Panc1 (cell line): Measurements from ENCODE around the gene PARG. TPM values are rescaled to one million over a fixed set of nuclear protein-coding genes. Genes with fewer than 3 reads are reported as not detected.

Experiments used
- ATAC-seq: fragments of 200-7000 bp; cut with Tn5 transposase; 2 replicates; pipeline ENCODE4 v1.9.1; 2020; ENCODE audit warnings: mild to moderate bottlenecking, moderate library complexity
- BruUV-seq: library from RNA; stranded (reverse); fragments of 400-500 nt; replicated peaks from 2 replicates; lab custom pipeline; 2021; lab: Mats Ljungman, UMichigan
- CTCF ChIA-PET: fragments of 300-600 bp; sonication (Branson Sonifier 250); formaldehyde crosslinking; loops from one replicate; lab custom pipeline; 2022; ENCODE audit warnings: antibody characterized with exemption; lab: Charles Lee
- POLR2A ChIA-PET: fragments of 300-600 bp; sonication (Branson Sonifier 250); formaldehyde crosslinking; loops from one replicate; lab custom pipeline; 2022; ENCODE audit warnings: antibody characterized with exemption; lab: Charles Lee
- DNase-seq: peaks from one replicate; pipeline ENCODE4 v3.0.0-alpha.2; 2010; ENCODE audit warnings: low read depth, low spot score
- H3K27ac ChIP-seq: 2 replicates; pipeline ENCODE4 v1.5.1; 2011; ENCODE audit warnings: mild to moderate bottlenecking, low read length, inconsistent platforms
- H3K27me3 ChIP-seq: fragments of 200-500 bp; sonication (Bioruptor generic); 2 replicates; pipeline ENCODE4 v1.6.0; 2014; ENCODE audit warnings: low read length, inconsistent platforms; ENCODE audit not compliant: control insufficient read depth, insufficient read depth
- H3K36me3 ChIP-seq: fragments of 200-500 bp; sonication (Bioruptor generic); 2 replicates; pipeline ENCODE4 v1.5.1; 2014; ENCODE audit warnings: inconsistent platforms, mild to moderate bottlenecking, low read length, moderate library complexity; ENCODE audit not compliant: control insufficient read depth, insufficient read depth
- H3K4me1 ChIP-seq: 2 replicates; pipeline ENCODE4 v1.5.1; 2011; ENCODE audit warnings: inconsistent platforms, mild to moderate bottlenecking, low read length, moderate library complexity; ENCODE audit not compliant: control insufficient read depth, insufficient read depth
- H3K4me3 ChIP-seq, 2 experiments: 2 replicates each; pipeline ENCODE4 v1.5.1; 2011 to 2012; ENCODE audit warnings: low read depth in 2 of 2, low read length in 2 of 2, mild to moderate bottlenecking in 2 of 2, inconsistent platforms in 1 of 2, moderate library complexity in 1 of 2
- H3K9me3 ChIP-seq: fragments of 200-500 bp; sonication (Bioruptor generic); 2 replicates; pipeline ENCODE4 v1.5.1; 2014; ENCODE audit warnings: low read depth, mild to moderate bottlenecking, inconsistent platforms, low read length, moderate library complexity; ENCODE audit not compliant: control insufficient read depth, insufficient read depth
- POLR2AphosphoS5 ChIP-seq: IDR thresholded peaks from 2 replicates; pipeline ENCODE4 v1.6.1; 2012; ENCODE audit warnings: mild to moderate bottlenecking, low read depth, low read length, moderate library complexity
- SIN3A ChIP-seq: IDR thresholded peaks from 2 replicates; pipeline ENCODE4 v1.6.1; 2012; ENCODE audit warnings: low read depth, mild to moderate bottlenecking, low read length, moderate library complexity, borderline replicate concordance; ENCODE audit not compliant: insufficient read depth
- TCF7L2 ChIP-seq: IDR thresholded peaks from 2 replicates; pipeline ENCODE4 v1.6.1; 2011; ENCODE audit warnings: mild to moderate bottlenecking, low read depth, low read length, inconsistent platforms
- in situ Hi-C: cut with HindIII; loops from 2 replicates; pipeline ENCODE4 v1.10.0; 2016; ENCODE audit warnings: low sequenced_read_pairs, low pct_unique_long_range_greater_than_20kb
- intact Hi-C: fragments of 100-400 bp; cut with micrococcal nuclease; formaldehyde crosslinking; loops from one replicate; pipeline ENCODE4 v1.10.0; 2022; ENCODE audit not compliant: unreplicated experiment
- total RNA-seq: library from RNA; stranded (reverse); gene quantifications from one replicate; pipeline ENCODE4 v1.2.1, GENCODE V29; 2021; ENCODE audit not compliant: unreplicated experiment
- TF ChIP-seq, protein P1 (sequence below), 2 experiments: IDR thresholded peaks; 2 replicates each; pipeline ENCODE4 v1.6.1; 2011 to 2012; ENCODE audit warnings: low read depth in 2 of 2, control low read depth in 1 of 2, low read length in 1 of 2, mild to moderate bottlenecking in 1 of 2, moderate library complexity in 1 of 2; ENCODE audit not compliant: insufficient read depth in 1 of 2
- TF ChIP-seq, protein P2 (sequence below): fragments of 450-650 bp; IDR thresholded peaks from 2 replicates; pipeline ENCODE4 v1.5.1; 2017; ENCODE audit warnings: mild to moderate bottlenecking

Gene PARG
- total RNA-seq, 1 experiment from 2014 or later, result 39.9 TPM

DNA sequence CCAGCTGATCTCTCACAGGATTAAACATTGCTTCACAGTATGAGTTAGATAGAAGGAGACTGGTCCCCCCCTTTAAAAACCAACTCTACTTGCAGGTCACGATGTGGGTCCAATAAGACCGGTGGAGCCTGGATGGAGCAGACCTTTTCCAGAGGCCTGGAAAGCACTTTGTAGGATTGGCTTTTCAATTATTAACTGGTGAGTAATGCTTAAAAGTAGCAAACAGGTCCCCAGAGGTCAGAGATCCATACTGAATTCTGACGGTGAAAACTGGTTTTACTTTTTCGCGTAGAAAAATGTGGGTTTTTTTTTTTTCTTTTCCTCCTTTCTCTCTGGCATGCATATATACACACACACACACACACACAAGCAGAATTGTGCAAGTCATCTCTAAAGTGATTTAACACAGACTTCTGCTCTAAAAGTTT is 104.8 kb downstream of the PARG start:
- intact Hi-C loops, result no loop called here
- H3K4me3 ChIP-seq, result no peak overlapping the region
- H3K27me3 ChIP-seq, result no peaks in the 10 kb centered on the region
- in situ Hi-C loops, result no loop called here
- ChIA-PET POLR2A (no interaction called here), CTCF (no interaction called here)
- no TSS peak for BruUV-seq
- ATAC-seq (no peak), DNase-seq (no peak)
- H3K4me1 ChIP-seq, result no peaks in the 10 kb centered on the region
- H3K9me3 ChIP-seq, result no peaks in the 10 kb centered on the region
- TF ChIP-seq TCF7L2 (no peak), SIN3A (no peak), POLR2AphosphoS5 (no peak)
- TF ChIP-seq, protein P1, sequence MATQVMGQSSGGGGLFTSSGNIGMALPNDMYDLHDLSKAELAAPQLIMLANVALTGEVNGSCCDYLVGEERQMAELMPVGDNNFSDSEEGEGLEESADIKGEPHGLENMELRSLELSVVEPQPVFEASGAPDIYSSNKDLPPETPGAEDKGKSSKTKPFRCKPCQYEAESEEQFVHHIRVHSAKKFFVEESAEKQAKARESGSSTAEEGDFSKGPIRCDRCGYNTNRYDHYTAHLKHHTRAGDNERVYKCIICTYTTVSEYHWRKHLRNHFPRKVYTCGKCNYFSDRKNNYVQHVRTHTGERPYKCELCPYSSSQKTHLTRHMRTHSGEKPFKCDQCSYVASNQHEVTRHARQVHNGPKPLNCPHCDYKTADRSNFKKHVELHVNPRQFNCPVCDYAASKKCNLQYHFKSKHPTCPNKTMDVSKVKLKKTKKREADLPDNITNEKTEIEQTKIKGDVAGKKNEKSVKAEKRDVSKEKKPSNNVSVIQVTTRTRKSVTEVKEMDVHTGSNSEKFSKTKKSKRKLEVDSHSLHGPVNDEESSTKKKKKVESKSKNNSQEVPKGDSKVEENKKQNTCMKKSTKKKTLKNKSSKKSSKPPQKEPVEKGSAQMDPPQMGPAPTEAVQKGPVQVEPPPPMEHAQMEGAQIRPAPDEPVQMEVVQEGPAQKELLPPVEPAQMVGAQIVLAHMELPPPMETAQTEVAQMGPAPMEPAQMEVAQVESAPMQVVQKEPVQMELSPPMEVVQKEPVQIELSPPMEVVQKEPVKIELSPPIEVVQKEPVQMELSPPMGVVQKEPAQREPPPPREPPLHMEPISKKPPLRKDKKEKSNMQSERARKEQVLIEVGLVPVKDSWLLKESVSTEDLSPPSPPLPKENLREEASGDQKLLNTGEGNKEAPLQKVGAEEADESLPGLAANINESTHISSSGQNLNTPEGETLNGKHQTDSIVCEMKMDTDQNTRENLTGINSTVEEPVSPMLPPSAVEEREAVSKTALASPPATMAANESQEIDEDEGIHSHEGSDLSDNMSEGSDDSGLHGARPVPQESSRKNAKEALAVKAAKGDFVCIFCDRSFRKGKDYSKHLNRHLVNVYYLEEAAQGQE (IDR thresholded peaks at IDR 0.05; ENCODE audit: insufficient read depth in 1 of 2, low read depth in 2 of 2, low read length in 1 of 2), result no peak
- TF ChIP-seq, protein P2, sequence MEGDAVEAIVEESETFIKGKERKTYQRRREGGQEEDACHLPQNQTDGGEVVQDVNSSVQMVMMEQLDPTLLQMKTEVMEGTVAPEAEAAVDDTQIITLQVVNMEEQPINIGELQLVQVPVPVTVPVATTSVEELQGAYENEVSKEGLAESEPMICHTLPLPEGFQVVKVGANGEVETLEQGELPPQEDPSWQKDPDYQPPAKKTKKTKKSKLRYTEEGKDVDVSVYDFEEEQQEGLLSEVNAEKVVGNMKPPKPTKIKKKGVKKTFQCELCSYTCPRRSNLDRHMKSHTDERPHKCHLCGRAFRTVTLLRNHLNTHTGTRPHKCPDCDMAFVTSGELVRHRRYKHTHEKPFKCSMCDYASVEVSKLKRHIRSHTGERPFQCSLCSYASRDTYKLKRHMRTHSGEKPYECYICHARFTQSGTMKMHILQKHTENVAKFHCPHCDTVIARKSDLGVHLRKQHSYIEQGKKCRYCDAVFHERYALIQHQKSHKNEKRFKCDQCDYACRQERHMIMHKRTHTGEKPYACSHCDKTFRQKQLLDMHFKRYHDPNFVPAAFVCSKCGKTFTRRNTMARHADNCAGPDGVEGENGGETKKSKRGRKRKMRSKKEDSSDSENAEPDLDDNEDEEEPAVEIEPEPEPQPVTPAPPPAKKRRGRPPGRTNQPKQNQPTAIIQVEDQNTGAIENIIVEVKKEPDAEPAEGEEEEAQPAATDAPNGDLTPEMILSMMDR, result no peak
- 0 out of 2 replicates have a peak, but pooled peaks cover 6% of the 10 kb centered on the region for H3K36me3 ChIP-seq
- H3K27ac ChIP-seq, result no peak overlapping the region

DNA sequence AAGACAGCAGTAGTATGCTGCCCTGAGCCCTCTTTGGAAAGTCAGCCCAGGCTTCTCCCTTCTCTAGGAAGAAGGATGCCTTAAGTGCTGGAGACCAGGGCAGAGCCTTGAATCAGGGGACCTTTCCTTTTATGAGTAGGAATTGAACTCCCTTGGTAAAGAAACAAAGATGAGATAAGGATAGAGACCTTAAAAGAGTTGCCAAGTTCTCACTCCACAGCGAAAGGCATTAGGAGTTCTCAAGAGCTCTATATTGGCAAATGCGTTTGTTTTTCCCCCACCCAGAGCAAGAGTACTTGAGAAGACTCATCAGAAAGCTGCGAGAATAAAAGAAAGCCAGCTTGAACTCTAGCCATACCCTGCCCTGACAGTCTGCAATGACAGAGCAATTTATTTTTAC is 106.9 kb downstream of the PARG start:
- ChIA-PET CTCF (no interaction called here), POLR2A (no interaction called here)
- H3K9me3 ChIP-seq, result no peaks in the 10 kb centered on the region
- DNase-seq (no peak), ATAC-seq (no peak)
- TF ChIP-seq, protein P1 (IDR thresholded peaks at IDR 0.05; ENCODE audit: insufficient read depth in 1 of 2, low read depth in 2 of 2, low read length in 1 of 2), result no peak
- TF ChIP-seq POLR2AphosphoS5 (no peak), SIN3A (no peak), TCF7L2 (no peak)
- TF ChIP-seq, protein P2, result no peak
- H3K36me3 ChIP-seq, result 0 out of 2 replicates have a peak, but pooled peaks cover 4% of the 10 kb centered on the region
- H3K4me1 ChIP-seq, result no peaks in the 10 kb centered on the region
- intact Hi-C loops (no loop called here), in situ Hi-C loops (no loop called here)
- H3K27me3 ChIP-seq, result no peaks in the 10 kb centered on the region
- BruUV-seq, result no TSS peak
- no peak overlapping the region for H3K27ac ChIP-seq
- H3K4me3 ChIP-seq, result no peak overlapping the region
